Esophagus muscularis mucosa (tissue), 4 donors: ENCODE measurements around the gene UQCRC1. TPM values are rescaled to one million over a fixed set of nuclear protein-coding genes. Genes with fewer than 3 reads are reported as not detected.
A peak's percentile ranks its signal among the peaks of the same experiment; 100 is the strongest.

Source experiments
- DNase-seq: peaks from one replicate; pipeline ENCODE4 v3.0.0-alpha.2; 2017; ENCODE audit errors: extremely low spot score
- H3K27ac ChIP-seq, 4 donors: fragments of 200-600 bp; sonication (generic); replicated peaks in 1 of 4; 1 replicate in 3 of 4; 2 replicates in 1 of 4; pipeline ENCODE4 v1.5.1; 2016 to 2019; ENCODE audit warnings: mild to moderate bottlenecking in 1 of 4
- H3K27me3 ChIP-seq, 4 donors: fragments of 200-600 bp; sonication (generic); one replicate each; pipeline versions ENCODE4 v1.5.1 to v1.6.0; 2016 to 2019
- H3K36me3 ChIP-seq, 4 donors: fragments of 200-600 bp; sonication (generic); one replicate each; pipeline ENCODE4 v1.5.1; 2016 to 2019
- H3K4me1 ChIP-seq, 4 donors: fragments of 200-600 bp; sonication (generic); one replicate each; pipeline ENCODE4 v1.5.1; 2016 to 2019
- H3K4me3 ChIP-seq, 4 donors: fragments of 200-600 bp; sonication (generic); 1 replicate in 2 of 4; 2 replicates in 2 of 4; pipeline ENCODE4 v1.5.1; 2016 to 2019; ENCODE audit warnings: mild to moderate bottlenecking in 4 of 4, moderate library complexity in 1 of 4
- H3K9me3 ChIP-seq, 4 donors: fragments of 200-600 bp; sonication (generic); 1 replicate in 3 of 4; 2 replicates in 1 of 4; pipeline ENCODE4 v1.5.1; 2016 to 2019
- CTCF ChIP-seq, 3 experiments: fragments of 200-600 bp in 2 of 3; fragments of 450-650 bp in 1 of 3; sonication (generic) in 2 of 3; IDR thresholded peaks; one replicate each; pipeline ENCODE4 v1.5.1; 2017 to 2019; ENCODE audit warnings: antibody characterized with exemption in 3 of 3, mild to moderate bottlenecking in 2 of 3, moderate library complexity in 1 of 3
- EP300 ChIP-seq: sonication (generic); formaldehyde crosslinking; IDR thresholded peaks from one replicate; pipeline ENCODE4 v1.6.1; 2017; ENCODE audit warnings: antibody characterized with exemption
- POLR2A ChIP-seq: fragments of 450-650 bp; IDR thresholded peaks from one replicate; pipeline ENCODE4 v1.6.1; 2017; ENCODE audit warnings: antibody characterized with exemption, moderate library complexity, mild to moderate bottlenecking, low read depth
- POLR2AphosphoS5 ChIP-seq, 2 donors: sonication (generic); formaldehyde crosslinking; IDR thresholded peaks; one replicate each; pipeline ENCODE4 v1.6.1; 2017; ENCODE audit warnings: antibody characterized with exemption in 2 of 2
- WGBS: methylation state at CpG from one replicate; pipeline ENCODE4 v1.1.5; 2018; 5-methylcytosine and 5-hydroxymethylcytosine counted together
- intact Hi-C: fragments of 100-400 bp; cut with DNase I; formaldehyde crosslinking; loops from one replicate; pipeline ENCODE4 v1.15.1; 2023
- total RNA-seq, 4 donors: library from RNA; depleted of rRNA; stranded (reverse); fragments of >200 nt; gene quantifications; one replicate each; pipeline versions ENCODE4 v1.1.0 to v1.2.1, GENCODE V29; 2016

Gene UQCRC1
- total RNA-seq, 4 donors from 2014 or later, result 265 to 340 (median 295) TPM

- H3K4me1 ChIP-seq, result peaks cover 3 to 4% (median 4%) of the 10 kb centered on the region in 4 donors
- no peak for DNase-seq
- intact Hi-C loops, result no loop called here
- no peaks in the 10 kb centered on the region for H3K9me3 ChIP-seq
- WGBS, result no CpG with 5 or more reads among the region's 3 CpGs
- H3K27me3 ChIP-seq, result no peaks in the 10 kb centered on the region
- H3K36me3 ChIP-seq, result no peaks in the 10 kb centered on the region
- H3K4me3 ChIP-seq, result no peak overlapping the region
- no peak for TF ChIP-seq POLR2AphosphoS5 (IDR thresholded peaks at IDR 0.05)
- TF ChIP-seq EP300, result no peak
- TF ChIP-seq CTCF (IDR thresholded peaks at IDR 0.05), result no peak
- no peak for TF ChIP-seq POLR2A
- no peak overlapping the region for H3K27ac ChIP-seq
These were observed 31.9 kb upstream of the UQCRC1 start for GRCh38 chr3:48641396-48641795.

- TF ChIP-seq CTCF (IDR thresholded peaks at IDR 0.05) (no peak), POLR2A (no peak), POLR2AphosphoS5 (IDR thresholded peaks at IDR 0.05) (no peak), EP300 (no peak)
- Histone ChIP-seq H3K9me3 (no peaks in the 10 kb centered on the region), H3K27me3 (no peaks in the 10 kb centered on the region), H3K36me3 (no peaks in the 10 kb centered on the region), H3K27ac (no peak overlapping the region), H3K4me1 (peaks cover 10 to 12% (median 11%) of the 10 kb centered on the region in 4 donors), H3K4me3 (no peak overlapping the region)
- DNase-seq, result no peak
- 88% methylated on average over 27 of the region's 38 CpGs for WGBS
- intact Hi-C loops, result no loop called here
These were observed 30.6 kb upstream of the UQCRC1 start for GRCh38 chr3:48639944-48640606.

- 73% methylated on average over 5 of the region's 6 CpGs for whole genome bisulfite sequencing
- no peak overlapping the region for H3K27ac ChIP-seq
- TF ChIP-seq CTCF (IDR thresholded peaks at IDR 0.05) (no peak), EP300 (no peak), POLR2A (no peak), POLR2AphosphoS5 (IDR thresholded peaks at IDR 0.05) (no peak)
- intact Hi-C loops, result no loop called here
- no peaks in the 10 kb centered on the region for H3K9me3 ChIP-seq
- peaks cover 4 to 14% (median 11%) of the 10 kb centered on the region in 4 donors for H3K36me3 ChIP-seq
- peaks cover 22 to 30% (median 25%) of the 10 kb centered on the region in 4 donors for H3K4me1 ChIP-seq
- no peak for DNase-seq
- H3K4me3 ChIP-seq, result no peak overlapping the region
- H3K27me3 ChIP-seq, result no peaks in the 10 kb centered on the region
These were observed 27.9 kb upstream of the UQCRC1 start for GRCh38 chr3:48637305-48637704.

- intact Hi-C loops, result no loop called here
- H3K27ac ChIP-seq, result peak overlapping the region; percentile 76 to 89 (median 86)
- peak overlapping the region; percentile 80 to 99 (median 90) for H3K4me3 ChIP-seq
- no peaks in the 10 kb centered on the region for H3K9me3 ChIP-seq
- no peak for DNase-seq
- H3K27me3 ChIP-seq, result no peaks in the 10 kb centered on the region
- H3K4me1 ChIP-seq, result peaks cover 22 to 30% (median 25%) of the 10 kb centered on the region in 4 donors
- 41% methylated on average over 10 of the region's 10 CpGs for WGBS
- H3K36me3 ChIP-seq, result peaks cover 4 to 24% (median 22%) of the 10 kb centered on the region in 4 donors
- TF ChIP-seq POLR2AphosphoS5 (IDR thresholded peaks at IDR 0.05), result no peak
- no peak for TF ChIP-seq EP300
- no peak for TF ChIP-seq CTCF (IDR thresholded peaks at IDR 0.05)
- no peak for TF ChIP-seq POLR2A
These were observed 26.8 kb upstream of the UQCRC1 start for GRCh38 chr3:48636149-48636655.
